DMS114 treated with DMSO at 0.1 percent for 48 hours (cell line): ENCODE measurements around the gene ZDHHC12.
A peak's percentile ranks its signal among the peaks of the same experiment; 100 is the strongest.

ENCODE experiments used
- DNase-seq: peaks from one replicate; lab custom pipeline; 2025; ENCODE audit not compliant: unreplicated experiment; lab: John Stamatoyannopoulos, UW

Gene ZDHHC12

DNA sequence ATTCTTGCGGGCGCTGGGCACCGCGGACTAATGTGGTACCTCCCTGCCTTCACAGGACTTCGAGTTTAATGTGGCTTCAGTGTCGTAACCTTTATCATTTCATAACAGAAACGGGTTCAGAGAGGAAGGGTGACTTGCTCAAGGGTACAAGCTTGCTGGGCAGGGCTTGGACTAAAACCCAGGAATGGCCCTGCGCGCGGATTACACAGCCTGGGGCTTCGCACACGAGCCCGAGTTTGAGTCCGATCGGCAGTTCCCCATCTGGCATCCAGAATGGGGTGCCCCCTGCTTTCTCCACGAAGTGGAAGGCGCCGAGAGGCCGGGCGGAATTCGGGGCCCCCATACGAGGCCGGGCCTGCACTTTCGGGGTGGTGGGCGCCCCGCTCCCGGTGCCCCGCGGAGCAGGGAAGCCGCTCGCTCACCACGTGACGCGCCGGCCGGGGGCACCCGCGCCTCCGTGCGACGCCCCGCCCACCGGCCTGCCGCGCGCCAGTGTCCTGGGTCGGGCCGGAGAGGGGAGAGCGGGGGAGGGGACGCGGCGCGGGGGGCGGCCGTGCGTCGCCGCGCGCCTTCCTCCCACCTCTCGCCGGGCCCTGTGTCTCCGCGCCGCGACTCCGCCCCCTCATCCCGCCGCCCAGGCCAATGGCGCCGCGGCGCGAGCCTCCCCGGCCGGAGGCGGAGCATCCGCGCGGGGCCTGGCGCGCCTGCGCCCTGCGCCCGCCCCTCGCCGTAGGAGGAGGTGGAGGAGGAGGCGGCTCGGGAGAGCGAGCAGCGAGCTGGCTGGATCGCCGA is 35.2 kb downstream of the ZDHHC12 start, which contains the start of gene SET:
Gene SET (plus strand): TSS at position 722 of the 792 bp plus-strand sequence. CDS start 361 bp downstream, outside the sequence.
- DNase-seq = peak; percentile 73

GRCh38 chr9:128687453-128687852 is 36.5 kb downstream of the ZDHHC12 start:
- no peak for DNase-seq

GRCh38 chr9:128685636-128686489 is 38.1 kb downstream of the ZDHHC12 start:
- no peak for DNase-seq

- DNase-seq = peak; percentile 42
Observed at GRCh38 chr9:128684325-128685199, 39.4 kb downstream of the ZDHHC12 start.

DNA sequence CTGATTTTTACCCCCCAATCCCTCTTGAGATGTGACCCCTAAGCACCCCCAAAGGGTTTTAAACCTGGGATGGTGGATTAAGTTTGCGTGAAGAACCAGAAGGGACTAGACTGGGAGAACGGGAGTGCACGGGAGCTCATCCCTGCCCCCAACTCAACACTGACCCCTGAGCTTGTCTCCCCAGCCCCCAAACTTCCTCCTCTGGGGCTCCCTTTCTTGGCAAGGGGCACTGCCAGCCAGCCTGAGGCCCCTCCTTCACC is 39.9 kb downstream of the ZDHHC12 start:
- no peak for DNase-seq

DNA sequence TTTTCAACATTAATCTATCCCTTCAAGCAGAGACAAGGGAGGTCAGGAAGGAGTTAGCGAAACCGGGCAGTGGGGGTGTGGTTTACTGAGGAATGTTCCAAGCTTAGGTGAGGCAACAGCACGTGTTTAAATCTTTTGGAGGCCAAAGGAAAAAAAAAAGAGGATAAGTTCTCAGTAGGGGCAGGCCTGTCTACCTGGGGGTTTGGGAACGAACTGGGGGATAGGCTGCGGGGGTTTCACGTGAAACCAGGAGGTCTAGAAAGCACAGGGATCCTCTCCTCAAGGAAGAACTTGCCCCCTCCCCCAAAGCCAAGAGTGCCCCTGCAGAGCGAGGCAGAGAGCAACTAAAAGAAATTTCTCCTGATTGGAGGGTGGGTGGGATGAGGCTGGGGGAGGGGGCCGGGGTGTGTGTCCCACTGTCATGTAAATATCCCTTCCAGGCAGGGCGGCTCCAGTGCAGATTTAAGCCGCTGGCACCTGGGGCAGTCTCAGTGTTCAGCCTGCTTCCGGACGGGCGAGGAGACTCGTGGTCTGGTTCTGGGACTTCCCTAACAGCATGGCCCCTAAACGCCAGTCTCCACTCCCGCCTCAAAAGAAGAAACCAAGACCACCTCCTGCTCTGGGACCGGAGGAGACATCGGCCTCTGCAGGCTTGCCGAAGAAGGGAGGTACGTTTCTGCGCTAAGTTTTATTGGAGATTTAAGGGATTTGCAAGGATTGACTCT is 40.4 kb downstream of the ZDHHC12 start:
- DNase-seq = no peak

GRCh38 chr9:128677794-128678193 is 46.1 kb downstream of the ZDHHC12 start:
- DNase-seq = no peak

DNA sequence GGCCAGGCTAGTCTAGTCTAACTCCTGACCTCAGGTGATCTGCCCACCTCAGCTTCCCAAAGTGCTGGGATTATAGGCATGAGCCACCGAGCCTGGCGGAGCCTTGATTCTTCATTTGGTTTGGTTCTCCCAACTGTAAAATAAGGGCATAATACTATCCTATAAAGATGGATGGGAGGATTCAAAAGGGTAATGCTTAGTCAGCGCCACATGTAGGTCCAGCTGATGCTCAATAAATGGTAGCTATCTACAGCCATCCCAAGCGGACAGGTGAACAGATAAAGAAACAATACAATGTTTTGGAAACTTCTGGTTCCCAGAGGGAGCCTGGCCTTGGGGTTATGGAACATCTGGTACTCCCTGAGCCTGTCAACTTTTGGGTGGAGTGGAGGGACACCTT is 48.5 kb downstream of the ZDHHC12 start:
- no peak for DNase-seq
